ENCODE data around the gene GZMB. TPM values are rescaled to one million over a fixed set of nuclear protein-coding genes. Genes with fewer than 3 reads are reported as not detected.
"Not testable (repeated sequence)": the region's sequence is repeated elsewhere in the genome, so short reads cannot be mapped to it uniquely, and the experiment has no call there.

Gene GZMB
- total RNA-seq, 3 donors from 2014 or later: 2.1 to 2.4 (median 2.1) TPM

- ATAC-seq (peak; percentile 79), DNase-seq (peak in 2 of 3 donors; percentile 53 to 63)
- intact Hi-C loops (cut with DNase I, micrococcal nuclease): no loop called here
Observed at GRCh38 chr14:24605435-24606190, 28.4 kb downstream of the GZMB start.

GRCh38 chr14:24597403-24597802, 36.6 kb downstream of the GZMB start:
- TF ChIP-seq CTCF (IDR thresholded peaks at IDR 0.05): no peak
- intact Hi-C loops (cut with DNase I, micrococcal nuclease): no loop called here
- Histone ChIP-seq H3K36me3 (ENCODE audit: low read depth) (no peaks in the 10 kb centered on the region), H3K4me1 (ENCODE audit: low read depth) (no peaks in the 10 kb centered on the region), H3K4me3 (no peak overlapping the region), H3K9me3 (peaks cover 14% of the 10 kb centered on the region)
- no peak for DNase-seq
- ATAC-seq: no peak

More at GRCh38 chr14:24605435-24606190, 28.4 kb downstream of the GZMB start:
- peak; percentile 80 for TF ChIP-seq CTCF (IDR thresholded peaks at IDR 0.05)
- Histone ChIP-seq H3K36me3 (ENCODE audit: low read depth) (no peaks in the 10 kb centered on the region), H3K9me3 (no peaks in the 10 kb centered on the region), H3K4me3 (no peak overlapping the region), H3K4me1 (ENCODE audit: low read depth) (no peaks in the 10 kb centered on the region)

GRCh38 chr14:24595073-24595808, 38.7 kb downstream of the GZMB start:
- Histone ChIP-seq H3K4me3 (no peak overlapping the region), H3K9me3 (peaks cover 14% of the 10 kb centered on the region), H3K4me1 (ENCODE audit: low read depth) (no peaks in the 10 kb centered on the region), H3K36me3 (ENCODE audit: low read depth) (no peaks in the 10 kb centered on the region)
- intact Hi-C loops (cut with DNase I, micrococcal nuclease): no loop called here
- TF ChIP-seq CTCF (IDR thresholded peaks at IDR 0.05): no peak
- DNase-seq: no peak
- ATAC-seq: no peak

- H3K4me3 ChIP-seq; ATAC-seq; intact Hi-C loops (cut with DNase I, micrococcal nuclease); DNase-seq; H3K4me1 ChIP-seq (ENCODE audit: low read depth); H3K36me3 ChIP-seq (ENCODE audit: low read depth): not testable (repeated sequence)
- peaks cover 11% of the 10 kb centered on the region for H3K9me3 ChIP-seq
Observed at GRCh38 chr14:24591004-24591403, 43.0 kb downstream of the GZMB start.

GRCh38 chr14:24584402-24584801, 49.6 kb downstream of the GZMB start:
- H3K9me3 ChIP-seq; DNase-seq; H3K36me3 ChIP-seq (ENCODE audit: low read depth); H3K4me3 ChIP-seq; H3K4me1 ChIP-seq (ENCODE audit: low read depth); intact Hi-C loops (cut with DNase I, micrococcal nuclease); ATAC-seq: not testable (repeated sequence)

Other genes with a start within 250 kb of the GZMB start
- 10 to 100 TPM; 12.1 to 15.8 (median 13.4) TPM for gene NYNRIN, start 235.2 kb downstream of the GZMB start, total RNA-seq
- 1 to 10 TPM; 2.2 to 3.9 (median 2.6) TPM for gene CBLN3, start 204.5 kb downstream of the GZMB start, total RNA-seq
- gene KHNYN, start 204.2 kb downstream of the GZMB start, total RNA-seq: 100 to 1,000 TPM in 1 of 3 donors, 10 to 100 TPM in 2; 85.9 to 102 (median 86.9) TPM
- 10 to 100 TPM; 43.3 to 64.1 (median 47.1) TPM for gene SDR39U1, start 191.4 kb downstream of the GZMB start, total RNA-seq
- 1 to 10 TPM in 2 of 3 donors, under 1 TPM in 1; 0.32 to 3.3 (median 1.6) TPM for gene CMA1, start 125.9 kb downstream of the GZMB start, total RNA-seq
- gene CTSG, start 57.9 kb downstream of the GZMB start, total RNA-seq: 1 to 10 TPM in 2 of 3 donors, not detected in 1; 2.9 to 9.1 TPM
- 1 to 10 TPM in 2 of 3 donors, under 1 TPM in 1; 0.35 to 1.2 (median 1.0) TPM for gene GZMH, start 24.5 kb downstream of the GZMB start, total RNA-seq